Skeletal muscle cell (primary cell): ENCODE data around the gene IQCN.

Experiments used
- DNase-seq: peaks from one replicate; pipeline ENCODE4 v3.0.0-alpha.2; 2010; ENCODE audit warnings: low read depth
- H3K4me3 ChIP-seq: 2 replicates; pipeline ENCODE4 v1.5.1; 2011; ENCODE audit warnings: low read depth, mild to moderate bottlenecking, control low read depth, low read length, moderate library complexity

IQCN gene, protein sequence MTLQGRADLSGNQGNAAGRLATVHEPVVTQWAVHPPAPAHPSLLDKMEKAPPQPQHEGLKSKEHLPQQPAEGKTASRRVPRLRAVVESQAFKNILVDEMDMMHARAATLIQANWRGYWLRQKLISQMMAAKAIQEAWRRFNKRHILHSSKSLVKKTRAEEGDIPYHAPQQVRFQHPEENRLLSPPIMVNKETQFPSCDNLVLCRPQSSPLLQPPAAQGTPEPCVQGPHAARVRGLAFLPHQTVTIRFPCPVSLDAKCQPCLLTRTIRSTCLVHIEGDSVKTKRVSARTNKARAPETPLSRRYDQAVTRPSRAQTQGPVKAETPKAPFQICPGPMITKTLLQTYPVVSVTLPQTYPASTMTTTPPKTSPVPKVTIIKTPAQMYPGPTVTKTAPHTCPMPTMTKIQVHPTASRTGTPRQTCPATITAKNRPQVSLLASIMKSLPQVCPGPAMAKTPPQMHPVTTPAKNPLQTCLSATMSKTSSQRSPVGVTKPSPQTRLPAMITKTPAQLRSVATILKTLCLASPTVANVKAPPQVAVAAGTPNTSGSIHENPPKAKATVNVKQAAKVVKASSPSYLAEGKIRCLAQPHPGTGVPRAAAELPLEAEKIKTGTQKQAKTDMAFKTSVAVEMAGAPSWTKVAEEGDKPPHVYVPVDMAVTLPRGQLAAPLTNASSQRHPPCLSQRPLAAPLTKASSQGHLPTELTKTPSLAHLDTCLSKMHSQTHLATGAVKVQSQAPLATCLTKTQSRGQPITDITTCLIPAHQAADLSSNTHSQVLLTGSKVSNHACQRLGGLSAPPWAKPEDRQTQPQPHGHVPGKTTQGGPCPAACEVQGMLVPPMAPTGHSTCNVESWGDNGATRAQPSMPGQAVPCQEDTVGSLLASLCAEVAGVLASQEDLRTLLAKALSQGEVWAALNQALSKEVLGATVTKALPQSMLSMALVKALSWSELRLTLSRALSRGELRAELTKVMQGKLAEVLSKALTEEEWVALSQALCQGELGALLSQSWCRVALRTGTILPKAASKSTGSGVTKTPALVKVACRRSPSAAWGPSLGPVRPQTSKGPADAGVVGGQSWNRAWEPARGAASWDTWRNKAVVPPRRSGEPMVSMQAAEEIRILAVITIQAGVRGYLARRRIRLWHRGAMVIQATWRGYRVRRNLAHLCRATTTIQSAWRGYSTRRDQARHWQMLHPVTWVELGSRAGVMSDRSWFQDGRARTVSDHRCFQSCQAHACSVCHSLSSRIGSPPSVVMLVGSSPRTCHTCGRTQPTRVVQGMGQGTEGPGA (N-terminal part only)

GRCh38 chr19:18274219-18274780 is at the start of gene IQCN:
Gene IQCN (minus strand): TSS chr19:18274452. CDS start chr19:18269478, 4,974 bp downstream.
- DNase-seq = no peak
- H3K4me3 ChIP-seq = no peak within 1 kb of the TSS

DNA sequence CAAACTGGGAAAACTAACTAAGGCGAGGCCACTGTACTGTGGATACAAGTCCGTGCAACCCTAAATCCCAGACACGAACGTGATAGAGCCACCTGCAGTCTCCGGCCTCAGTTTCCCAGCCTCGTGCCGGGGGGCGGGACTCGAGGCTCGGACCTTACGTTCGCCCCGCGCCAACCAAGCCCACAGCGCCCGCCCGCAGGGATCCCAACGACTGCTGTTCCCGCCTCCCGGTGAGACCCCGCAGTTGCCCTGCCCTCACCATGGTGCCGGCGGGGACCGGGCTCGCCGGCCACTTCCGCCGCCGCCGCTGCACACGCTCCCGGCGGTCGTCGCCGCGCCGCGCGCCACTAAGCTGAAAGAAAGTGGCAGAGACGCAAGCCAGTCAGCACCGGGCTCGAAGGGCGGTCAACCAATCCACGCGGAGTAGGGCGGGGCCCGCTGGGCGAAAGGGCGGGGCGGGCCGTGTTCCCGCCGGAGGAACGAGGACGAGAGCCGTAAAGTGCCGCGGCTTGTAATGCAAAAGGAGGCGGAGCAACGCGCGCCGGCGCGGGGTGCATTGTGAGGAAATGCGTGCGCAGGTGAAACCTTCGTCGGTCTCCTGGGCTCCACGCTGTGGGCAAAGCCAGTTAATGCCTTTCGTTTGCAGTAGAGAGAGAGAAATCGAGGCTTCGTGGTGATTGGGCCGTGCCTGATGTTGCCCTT is 48.7 kb upstream of the IQCN start, which contains the start of gene LSM4:
Gene LSM4, minus strand, starts transcription at position 318 of the 702 bp plus-strand sequence. Its CDS starts 56 bp downstream, at position 262.
- peak; percentile 87 for DNase-seq

GRCh38 chr19:18322318-18322758 is 48.1 kb upstream of the IQCN start:
- DNase-seq = no peak
- peak overlapping the region; percentile 79 for H3K4me3 ChIP-seq

More for the DNA sequence above, 48.7 kb upstream of the IQCN start, which contains the start of gene LSM4:
- H3K4me3 ChIP-seq = peak within 1 kb of the TSS; percentile 79

- DNase-seq = no peak
- peak overlapping the region; percentile 79 for H3K4me3 ChIP-seq
Observed at GRCh38 chr19:18321734-18322102, 47.5 kb upstream of the IQCN start.

- H3K4me3 ChIP-seq = no peak overlapping the region
Observed at GRCh38 chr19:18320865-18321733, 46.8 kb upstream of the IQCN start.

DNA sequence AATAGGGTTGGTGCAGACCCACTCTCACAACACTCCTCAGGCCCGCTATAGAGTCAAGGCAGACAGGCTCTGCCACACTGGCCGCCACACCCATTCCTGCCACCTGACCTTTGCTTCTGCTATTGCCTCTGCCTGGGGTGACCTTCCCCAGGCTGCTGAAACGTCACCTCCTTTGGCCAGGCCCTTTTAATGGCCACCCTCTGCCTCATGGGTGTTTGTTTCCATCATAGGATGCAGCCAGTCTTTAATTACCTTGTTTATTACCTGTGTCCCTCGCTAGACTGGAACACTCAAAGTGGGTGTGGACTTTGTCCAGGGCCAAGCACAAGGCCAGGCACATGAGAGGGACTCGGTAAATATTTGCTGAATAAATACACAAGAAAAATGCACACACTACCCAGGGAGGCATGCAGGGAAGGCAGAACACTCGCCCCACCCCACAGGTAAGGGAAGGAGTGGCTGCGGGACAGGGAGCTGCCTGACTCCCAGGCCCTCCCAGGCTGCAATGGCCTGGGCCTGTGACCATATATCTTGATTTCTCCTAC is 45.4 kb upstream of the IQCN start:
- no peak overlapping the region for H3K4me3 ChIP-seq
- no peak for DNase-seq

More at GRCh38 chr19:18320865-18321733, 46.8 kb upstream of the IQCN start:
- DNase-seq = no peak

- DNase-seq = no peak
- H3K4me3 ChIP-seq = no peak overlapping the region
Observed at GRCh38 chr19:18317961-18318800, 43.9 kb upstream of the IQCN start.

- H3K4me3 ChIP-seq = no peak overlapping the region
- no peak for DNase-seq
Observed at GRCh38 chr19:18313398-18313797, 39.1 kb upstream of the IQCN start.

DNA sequence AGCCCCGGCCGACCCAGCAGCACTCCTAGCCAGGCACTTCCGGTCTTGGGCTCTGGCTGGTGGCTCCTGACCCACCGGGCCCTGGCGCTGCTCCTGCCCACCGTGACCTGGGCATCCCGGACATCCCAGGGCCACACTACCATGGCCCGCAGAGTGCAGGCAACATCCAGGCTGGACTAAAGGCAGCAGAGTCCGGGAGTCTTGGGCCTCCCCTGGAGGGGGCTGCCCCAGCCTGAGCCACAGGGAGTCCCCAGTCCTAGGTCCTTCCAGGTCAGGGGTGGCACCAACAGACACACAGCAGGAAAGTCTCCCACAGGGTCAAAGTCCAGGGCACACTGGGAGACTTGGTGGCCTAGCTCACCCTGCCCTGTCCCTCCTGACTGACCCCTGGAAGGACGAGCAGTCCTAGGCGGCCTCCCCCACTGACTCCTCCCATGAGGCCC is 37.9 kb upstream of the IQCN start:
- no peak overlapping the region for H3K4me3 ChIP-seq
- DNase-seq = no peak

DNA sequence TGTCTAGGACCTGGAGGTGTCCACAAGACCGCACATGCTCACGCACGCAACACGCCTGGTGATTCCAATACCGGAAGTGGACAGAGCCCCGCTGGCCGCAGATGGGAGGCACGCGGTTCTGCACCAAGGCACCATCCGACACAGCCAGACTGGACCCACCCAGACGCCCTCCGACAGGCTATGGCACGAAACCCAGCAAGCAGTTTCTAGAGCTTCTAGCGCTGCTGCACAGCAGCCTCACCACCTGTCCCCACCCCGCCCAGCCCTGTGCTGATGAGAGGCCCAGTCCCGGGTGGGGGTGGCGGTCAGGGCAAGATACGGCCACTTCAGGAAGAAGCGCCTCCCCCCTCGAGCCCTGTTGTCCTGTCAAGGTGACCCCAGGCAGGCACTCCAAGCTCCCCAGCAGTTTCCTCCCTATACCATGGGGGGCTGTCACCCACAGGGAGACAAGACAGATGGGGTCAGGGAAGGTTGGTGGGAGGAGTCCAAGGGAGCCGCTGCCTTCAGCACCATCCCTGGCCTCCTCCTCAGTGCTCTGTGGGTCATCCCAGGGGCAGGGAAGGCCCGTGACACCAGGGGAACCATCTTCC is 37.3 kb upstream of the IQCN start:
- DNase-seq = no peak
- no peak overlapping the region for H3K4me3 ChIP-seq

- H3K4me3 ChIP-seq = no peak overlapping the region
- DNase-seq = no peak
Observed at GRCh38 chr19:18310966-18311365, 36.7 kb upstream of the IQCN start.

DNA sequence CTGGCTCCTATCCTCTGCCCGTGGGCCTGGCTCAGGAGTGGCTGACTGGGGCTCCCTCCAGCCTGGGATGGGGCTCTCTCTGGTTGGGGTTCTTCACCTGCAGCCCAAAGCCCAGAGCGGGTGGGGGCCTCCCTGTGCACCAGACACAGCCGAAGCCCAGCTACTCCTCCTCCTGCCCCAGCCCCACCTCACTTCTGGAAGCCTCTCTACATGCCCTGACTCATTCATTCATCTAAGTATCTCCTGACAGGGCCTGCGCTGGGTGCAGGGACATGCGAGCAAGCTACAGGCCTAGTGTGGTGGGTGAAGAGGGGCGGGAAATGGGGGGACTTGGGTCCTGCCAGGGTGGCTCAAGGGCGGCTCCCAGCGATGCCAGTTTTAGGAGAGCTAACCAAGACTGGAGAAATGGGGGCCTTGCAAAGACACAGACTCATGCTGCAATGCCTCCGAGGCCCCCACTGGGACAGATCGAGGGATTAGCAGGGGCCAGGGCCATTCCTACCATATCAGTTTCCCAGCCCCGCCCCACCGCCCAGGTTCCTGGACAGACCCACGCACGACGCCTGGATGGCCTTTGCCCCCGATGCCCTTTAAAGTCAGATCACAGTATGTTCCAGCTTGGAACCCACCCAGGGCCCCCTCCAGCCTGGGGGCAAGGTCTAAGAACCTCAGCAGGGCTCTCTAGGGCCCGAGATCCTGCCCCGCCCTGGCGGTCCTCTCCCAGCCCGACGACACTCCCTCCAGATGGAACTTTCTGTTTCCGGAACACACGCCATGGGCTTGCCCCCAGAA is 36.1 kb upstream of the IQCN start:
- no peak overlapping the region for H3K4me3 ChIP-seq
- DNase-seq = no peak

DNA sequence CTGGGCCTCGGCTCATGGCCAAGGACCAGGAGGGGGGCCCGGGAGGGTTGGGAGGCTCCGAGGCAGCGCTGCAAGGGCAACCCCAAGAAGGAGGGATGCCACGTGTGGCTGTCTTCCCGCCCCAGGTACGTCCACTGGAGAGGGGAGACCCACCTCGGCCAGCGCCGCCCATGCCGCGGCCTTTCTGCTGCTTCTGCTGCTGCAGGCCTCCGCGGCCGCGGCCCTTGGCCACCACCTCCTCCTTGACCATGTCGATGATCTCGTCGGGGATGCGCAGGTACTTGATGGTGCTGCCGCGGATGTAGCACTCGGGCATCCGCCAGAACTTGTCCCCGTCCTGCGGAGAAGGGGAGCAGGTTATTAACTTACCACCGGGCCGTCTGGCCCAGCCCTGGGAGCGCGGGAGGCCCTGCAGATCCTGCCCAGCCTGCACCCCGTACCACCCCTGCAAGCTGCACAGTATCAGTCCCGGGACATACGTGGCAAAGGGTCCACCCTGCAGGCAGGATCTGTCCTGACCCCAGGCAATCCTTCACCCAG is 35.3 kb upstream of the IQCN start:
- no peak overlapping the region for H3K4me3 ChIP-seq
- DNase-seq = no peak

GRCh38 chr19:18308948-18309325 is 34.7 kb upstream of the IQCN start:
- H3K4me3 ChIP-seq = no peak overlapping the region
- no peak for DNase-seq
